GM23338 (cell line): Measurements from ENCODE around the gene UVSSA. TPM values are rescaled to one million over a fixed set of nuclear protein-coding genes. Genes with fewer than 3 reads are reported as not detected.

ENCODE experiments used
- ATAC-seq: fragments of 200-7000 bp; cut with Tn5 transposase; 3 replicates; pipeline ENCODE4 v1.9.1; 2020
- DNase-seq: peaks from one replicate; pipeline ENCODE4 v3.0.0-alpha.2; 2015; ENCODE audit warnings: low spot score
- H2AFZ ChIP-seq: fragments of 200-600 bp; sonication (generic); 2 replicates; pipeline ENCODE4 v1.8.0; 2016; ENCODE audit warnings: antibody characterized with exemption, mild to moderate bottlenecking, moderate library complexity
- H3F3A ChIP-seq: fragments of 200-600 bp; sonication (generic); replicated peaks from 2 replicates; pipeline ENCODE4 v1.8.0; 2017; ENCODE audit warnings: antibody characterized with exemption, mixed run types, low read depth
- H3K27ac ChIP-seq: fragments of 200-600 bp; sonication (generic); 2 replicates; pipeline ENCODE4 v1.6.1; 2016; ENCODE audit warnings: low read depth
- H3K27me3 ChIP-seq: fragments of 200-600 bp; sonication (generic); 2 replicates; pipeline ENCODE4 v1.8.0; 2016; ENCODE audit warnings: mild to moderate bottlenecking, mixed run types, moderate library complexity; ENCODE audit not compliant: insufficient read depth
- H3K36me3 ChIP-seq: fragments of 200-600 bp; sonication (generic); 2 replicates; pipeline ENCODE4 v1.8.0; 2016; ENCODE audit warnings: mild to moderate bottlenecking; ENCODE audit not compliant: insufficient read depth
- H3K4me1 ChIP-seq: fragments of 200-600 bp; sonication (generic); 2 replicates; pipeline ENCODE4 v1.8.0; 2016; ENCODE audit warnings: mild to moderate bottlenecking, moderate library complexity; ENCODE audit not compliant: insufficient read depth
- H3K4me2 ChIP-seq: fragments of 200-600 bp; sonication (generic); 2 replicates; pipeline ENCODE4 v1.7.1; 2017; ENCODE audit warnings: mixed run types
- H3K4me3 ChIP-seq: fragments of 200-600 bp; sonication (generic); 2 replicates; pipeline ENCODE4 v1.6.1; 2016; ENCODE audit warnings: mixed run types
- H3K79me2 ChIP-seq: fragments of 200-600 bp; sonication (generic); replicated peaks from 2 replicates; pipeline ENCODE4 v1.8.0; 2017; ENCODE audit warnings: mild to moderate bottlenecking; ENCODE audit not compliant: insufficient read depth
- H3K9me2 ChIP-seq: fragments of 200-600 bp; sonication (generic); 2 replicates; pipeline ENCODE4 v1.8.0; 2017; ENCODE audit not compliant: insufficient read depth
- H4K20me1 ChIP-seq: fragments of 200-600 bp; sonication (generic); replicated peaks from 2 replicates; pipeline ENCODE4 v1.8.0; 2017; ENCODE audit warnings: mild to moderate bottlenecking; ENCODE audit not compliant: insufficient read depth
- H3K27ac Mint-ChIP-seq: 2 replicates; pipeline ENCODE4 v1.8.0; 2020; ENCODE audit warnings: inconsistent platforms, mild to moderate bottlenecking, moderate library complexity, mixed read lengths
- H3K27me3 Mint-ChIP-seq: 3 replicates; pipeline ENCODE4 v1.8.0; 2022; ENCODE audit warnings: low read depth, mild to moderate bottlenecking, moderate library complexity, mixed read lengths, inconsistent platforms; ENCODE audit not compliant: insufficient read depth, poor library complexity
- H3K36me3 Mint-ChIP-seq: 3 replicates; pipeline ENCODE4 v1.8.0; 2021; ENCODE audit warnings: low read depth, mild to moderate bottlenecking, inconsistent platforms, moderate library complexity, mixed read lengths
- H3K4me1 Mint-ChIP-seq: 3 replicates; pipeline ENCODE4 v1.8.0; 2020; ENCODE audit warnings: mild to moderate bottlenecking, inconsistent platforms, mixed read lengths
- H3K4me3 Mint-ChIP-seq: 3 replicates; pipeline ENCODE4 v1.8.0; 2021; ENCODE audit warnings: moderate library complexity, mild to moderate bottlenecking, inconsistent platforms, mixed read lengths
- H3K9me3 Mint-ChIP-seq: 3 replicates; pipeline ENCODE4 v1.8.0; 2020; ENCODE audit warnings: moderate library complexity, mild to moderate bottlenecking, inconsistent platforms, mixed read lengths
- EZH2 ChIP-seq: fragments of 200-600 bp; sonication (generic); IDR thresholded peaks from one replicate; pipeline ENCODE4 v1.8.0; 2017; ENCODE audit warnings: antibody characterized with exemption, mild to moderate bottlenecking, low read depth; ENCODE audit not compliant: unreplicated experiment
- EZH2phosphoT487 ChIP-seq: fragments of 200-600 bp; sonication (generic); IDR thresholded peaks from one replicate; pipeline ENCODE4 v1.8.1; 2018; ENCODE audit warnings: antibody characterized with exemption; ENCODE audit not compliant: unreplicated experiment
- NANOG ChIP-seq: IDR thresholded peaks from 2 replicates; pipeline ENCODE4 v1.6.1; 2016; ENCODE audit warnings: antibody characterized with exemption, borderline replicate concordance
- STAT1 ChIP-seq: IDR thresholded peaks from one replicate; pipeline ENCODE4 v1.6.1; 2016; ENCODE audit warnings: antibody characterized with exemption; ENCODE audit not compliant: unreplicated experiment
- ZNF114 ChIP-seq: fragments of 250-450 bp; sonication (Bioruptor Pico); IDR thresholded peaks from 2 replicates; pipeline ENCODE4 v1.5.0; 2020; ENCODE audit warnings: mild to moderate bottlenecking, moderate library complexity
- ZNF331 ChIP-seq: fragments of 250-450 bp; sonication (Bioruptor Pico); IDR thresholded peaks from 2 replicates; pipeline ENCODE4 v1.5.0; 2020; ENCODE audit warnings: low read depth, mild to moderate bottlenecking, moderate library complexity
- polyA plus RNA-seq: library from polyadenylated mRNA; unstranded; fragments of >200 nt; fragmentation: Nextera tagmentation; extraction: Ambion mirVana; gene quantifications from 2 replicates; pipeline ENCODE4 v1.2.1, GENCODE V29; 2016
- total RNA-seq: library from RNA; depleted of rRNA; stranded (reverse); fragments of >200 nt; shearing (Covaris generic); gene quantifications from 2 replicates; pipeline ENCODE4 v1.2.3, GENCODE V29; 2014
- TF ChIP-seq, protein P1 (sequence below): IDR thresholded peaks from 2 replicates; pipeline ENCODE4 v1.6.1; 2016; ENCODE audit warnings: antibody characterized with exemption
- TF ChIP-seq, protein P2 (sequence below), 2 experiments: fragments of 200-600 bp in 1 of 2; sonication (generic) in 1 of 2; conservative IDR thresholded peaks; 2 replicates each; pipeline versions ENCODE4 v1.5.1 to v1.6.1; 2016 to 2017; ENCODE audit warnings: antibody characterized with exemption in 2 of 2, low read depth in 2 of 2, mild to moderate bottlenecking in 2 of 2, moderate library complexity in 1 of 2
- TF ChIP-seq, protein P3 (sequence below): fragments of 250-450 bp; sonication (Bioruptor Pico); IDR thresholded peaks from 2 replicates; pipeline ENCODE4 v1.5.0; 2020; ENCODE audit warnings: mild to moderate bottlenecking, moderate library complexity

UVSSA gene
- total and polyA plus RNA-seq, 2 experiments from 2014 or later: 6.5 to 27.7 TPM

DNA sequence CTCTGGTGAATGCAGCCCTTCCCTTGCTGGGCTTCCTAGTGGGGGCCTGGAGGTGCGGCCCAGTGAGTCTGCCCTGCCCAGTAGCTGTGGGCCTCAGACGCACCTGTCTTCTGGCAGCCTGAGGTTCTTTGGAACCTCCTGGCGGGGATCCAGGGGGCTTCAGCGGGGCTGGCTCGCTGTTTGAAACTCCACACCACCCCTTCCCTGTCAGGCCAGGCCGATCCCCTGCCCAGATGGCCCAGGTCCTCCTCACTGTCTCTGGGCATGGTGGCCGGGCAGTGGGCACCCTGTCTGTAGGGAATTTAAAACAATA, 69.9 kb downstream of the UVSSA start:
- peaks cover 24% of the 10 kb centered on the region for H3K27me3 ChIP-seq
- Mint-ChIP-seq H3K27me3 (peaks cover 36% of the 10 kb centered on the region), H3K4me1 (peaks cover 3% of the 10 kb centered on the region; the same call in 2 of the 3 replicates), H3K27ac (no peak overlapping the region), H3K36me3 (no peaks in the 10 kb centered on the region), H3K9me3 (no peaks in the 10 kb centered on the region; the same call in 2 of the 3 replicates), H3K4me3 (no peak overlapping the region)
- H2AFZ ChIP-seq: no peak overlapping the region
- no peak overlapping the region for H3K4me2 ChIP-seq
- H3K79me2 ChIP-seq: no peaks in the 10 kb centered on the region
- no peak overlapping the region for H3K4me3 ChIP-seq
- 0 out of 2 replicates have a peak, but pooled peaks cover 3% of the 10 kb centered on the region for H3F3A ChIP-seq
- no peaks in the 10 kb centered on the region for H4K20me1 ChIP-seq
- H3K27ac ChIP-seq: no peak overlapping the region
- H3K9me2 ChIP-seq: no peaks in the 10 kb centered on the region
- TF ChIP-seq, protein P1, sequence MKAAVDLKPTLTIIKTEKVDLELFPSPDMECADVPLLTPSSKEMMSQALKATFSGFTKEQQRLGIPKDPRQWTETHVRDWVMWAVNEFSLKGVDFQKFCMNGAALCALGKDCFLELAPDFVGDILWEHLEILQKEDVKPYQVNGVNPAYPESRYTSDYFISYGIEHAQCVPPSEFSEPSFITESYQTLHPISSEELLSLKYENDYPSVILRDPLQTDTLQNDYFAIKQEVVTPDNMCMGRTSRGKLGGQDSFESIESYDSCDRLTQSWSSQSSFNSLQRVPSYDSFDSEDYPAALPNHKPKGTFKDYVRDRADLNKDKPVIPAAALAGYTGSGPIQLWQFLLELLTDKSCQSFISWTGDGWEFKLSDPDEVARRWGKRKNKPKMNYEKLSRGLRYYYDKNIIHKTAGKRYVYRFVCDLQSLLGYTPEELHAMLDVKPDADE: no peak
- TF ChIP-seq, protein P2, sequence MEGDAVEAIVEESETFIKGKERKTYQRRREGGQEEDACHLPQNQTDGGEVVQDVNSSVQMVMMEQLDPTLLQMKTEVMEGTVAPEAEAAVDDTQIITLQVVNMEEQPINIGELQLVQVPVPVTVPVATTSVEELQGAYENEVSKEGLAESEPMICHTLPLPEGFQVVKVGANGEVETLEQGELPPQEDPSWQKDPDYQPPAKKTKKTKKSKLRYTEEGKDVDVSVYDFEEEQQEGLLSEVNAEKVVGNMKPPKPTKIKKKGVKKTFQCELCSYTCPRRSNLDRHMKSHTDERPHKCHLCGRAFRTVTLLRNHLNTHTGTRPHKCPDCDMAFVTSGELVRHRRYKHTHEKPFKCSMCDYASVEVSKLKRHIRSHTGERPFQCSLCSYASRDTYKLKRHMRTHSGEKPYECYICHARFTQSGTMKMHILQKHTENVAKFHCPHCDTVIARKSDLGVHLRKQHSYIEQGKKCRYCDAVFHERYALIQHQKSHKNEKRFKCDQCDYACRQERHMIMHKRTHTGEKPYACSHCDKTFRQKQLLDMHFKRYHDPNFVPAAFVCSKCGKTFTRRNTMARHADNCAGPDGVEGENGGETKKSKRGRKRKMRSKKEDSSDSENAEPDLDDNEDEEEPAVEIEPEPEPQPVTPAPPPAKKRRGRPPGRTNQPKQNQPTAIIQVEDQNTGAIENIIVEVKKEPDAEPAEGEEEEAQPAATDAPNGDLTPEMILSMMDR (conservative IDR thresholded peaks at IDR 0.05; ENCODE audit: low read depth in 2 of 2): no peak
- no peak for TF ChIP-seq STAT1
- no peak for ATAC-seq
- H3K4me1 ChIP-seq: no peaks in the 10 kb centered on the region
- no peak for DNase-seq
- H3K36me3 ChIP-seq: no peaks in the 10 kb centered on the region

DNA sequence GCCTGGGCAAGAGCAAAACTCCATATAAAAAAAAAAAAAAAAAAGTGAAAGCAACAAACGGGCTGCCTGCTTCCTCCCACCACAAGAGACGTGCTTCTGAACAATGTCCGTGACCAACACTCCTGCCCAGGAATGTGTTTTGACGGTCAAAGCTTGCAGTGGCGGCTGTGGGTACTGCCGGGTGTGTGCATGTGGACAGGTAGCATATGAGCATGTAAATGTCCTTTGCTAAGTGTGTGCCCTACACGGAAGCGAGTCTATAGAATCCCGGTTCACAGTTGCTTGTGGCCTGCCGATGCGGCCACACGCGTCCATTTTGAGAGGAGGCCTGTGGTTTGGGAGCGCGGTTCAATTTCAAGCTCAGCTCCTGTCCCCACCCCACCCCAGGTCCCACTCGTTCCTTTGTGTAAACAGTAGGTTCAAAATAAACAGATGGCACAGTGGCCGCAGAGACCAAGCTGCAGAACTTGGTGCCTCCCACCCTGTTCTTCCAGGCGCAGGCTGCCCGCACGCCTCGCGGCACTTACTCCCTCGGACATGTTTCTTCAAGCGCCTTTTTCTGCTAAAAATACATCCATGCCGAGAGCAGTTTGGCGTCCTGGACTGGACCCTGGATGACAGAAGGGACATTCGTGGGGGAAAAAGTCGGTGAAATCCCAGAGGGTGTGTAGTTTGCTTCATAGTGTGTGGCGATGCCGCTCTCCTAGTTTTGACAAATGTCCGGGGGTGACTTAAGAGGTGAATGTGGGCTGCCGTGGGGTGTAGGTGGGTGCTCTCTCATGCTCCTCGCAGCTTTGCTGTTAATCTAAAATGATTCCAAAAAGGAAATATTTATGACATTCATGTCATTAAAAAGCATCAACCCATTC, 70.7 kb downstream of the UVSSA start:
- H3K79me2 ChIP-seq: no peaks in the 10 kb centered on the region
- no peak overlapping the region for H3K4me2 ChIP-seq
- no peak overlapping the region for H3K27ac ChIP-seq
- H3K27me3 Mint-ChIP-seq: peaks cover 29% of the 10 kb centered on the region
- peaks cover 3% of the 10 kb centered on the region; the same call in 2 of the 3 replicates for H3K4me1 Mint-ChIP-seq
- no peaks in the 10 kb centered on the region for H3K4me1 ChIP-seq
- H3K27ac Mint-ChIP-seq: no peak overlapping the region
- H3K4me3 Mint-ChIP-seq: no peak overlapping the region
- peaks cover 16% of the 10 kb centered on the region for H3K27me3 ChIP-seq
- H3K9me2 ChIP-seq: no peaks in the 10 kb centered on the region
- no peaks in the 10 kb centered on the region for H3K36me3 Mint-ChIP-seq
- no peak overlapping the region for H3K4me3 ChIP-seq
- DNase-seq (no peak), ATAC-seq (peak; percentile 12; the same call in 1 of the 3 replicates)
- no peaks in the 10 kb centered on the region for H3K36me3 ChIP-seq
- no peaks in the 10 kb centered on the region for H4K20me1 ChIP-seq
- 0 out of 2 replicates have a peak, but pooled peaks cover 3% of the 10 kb centered on the region for H3F3A ChIP-seq
- no peak overlapping the region for H2AFZ ChIP-seq
- no peaks in the 10 kb centered on the region; the same call in 2 of the 3 replicates for H3K9me3 Mint-ChIP-seq
- TF ChIP-seq EZH2: no peak
- TF ChIP-seq, protein P2 (conservative IDR thresholded peaks at IDR 0.05; ENCODE audit: low read depth in 2 of 2): no peak
- no peak for TF ChIP-seq ZNF114 (CRISPR knock-in tag)
- no peak for TF ChIP-seq EZH2phosphoT487
- no peak for TF ChIP-seq ZNF331 (CRISPR knock-in tag)
- TF ChIP-seq, protein P3, sequence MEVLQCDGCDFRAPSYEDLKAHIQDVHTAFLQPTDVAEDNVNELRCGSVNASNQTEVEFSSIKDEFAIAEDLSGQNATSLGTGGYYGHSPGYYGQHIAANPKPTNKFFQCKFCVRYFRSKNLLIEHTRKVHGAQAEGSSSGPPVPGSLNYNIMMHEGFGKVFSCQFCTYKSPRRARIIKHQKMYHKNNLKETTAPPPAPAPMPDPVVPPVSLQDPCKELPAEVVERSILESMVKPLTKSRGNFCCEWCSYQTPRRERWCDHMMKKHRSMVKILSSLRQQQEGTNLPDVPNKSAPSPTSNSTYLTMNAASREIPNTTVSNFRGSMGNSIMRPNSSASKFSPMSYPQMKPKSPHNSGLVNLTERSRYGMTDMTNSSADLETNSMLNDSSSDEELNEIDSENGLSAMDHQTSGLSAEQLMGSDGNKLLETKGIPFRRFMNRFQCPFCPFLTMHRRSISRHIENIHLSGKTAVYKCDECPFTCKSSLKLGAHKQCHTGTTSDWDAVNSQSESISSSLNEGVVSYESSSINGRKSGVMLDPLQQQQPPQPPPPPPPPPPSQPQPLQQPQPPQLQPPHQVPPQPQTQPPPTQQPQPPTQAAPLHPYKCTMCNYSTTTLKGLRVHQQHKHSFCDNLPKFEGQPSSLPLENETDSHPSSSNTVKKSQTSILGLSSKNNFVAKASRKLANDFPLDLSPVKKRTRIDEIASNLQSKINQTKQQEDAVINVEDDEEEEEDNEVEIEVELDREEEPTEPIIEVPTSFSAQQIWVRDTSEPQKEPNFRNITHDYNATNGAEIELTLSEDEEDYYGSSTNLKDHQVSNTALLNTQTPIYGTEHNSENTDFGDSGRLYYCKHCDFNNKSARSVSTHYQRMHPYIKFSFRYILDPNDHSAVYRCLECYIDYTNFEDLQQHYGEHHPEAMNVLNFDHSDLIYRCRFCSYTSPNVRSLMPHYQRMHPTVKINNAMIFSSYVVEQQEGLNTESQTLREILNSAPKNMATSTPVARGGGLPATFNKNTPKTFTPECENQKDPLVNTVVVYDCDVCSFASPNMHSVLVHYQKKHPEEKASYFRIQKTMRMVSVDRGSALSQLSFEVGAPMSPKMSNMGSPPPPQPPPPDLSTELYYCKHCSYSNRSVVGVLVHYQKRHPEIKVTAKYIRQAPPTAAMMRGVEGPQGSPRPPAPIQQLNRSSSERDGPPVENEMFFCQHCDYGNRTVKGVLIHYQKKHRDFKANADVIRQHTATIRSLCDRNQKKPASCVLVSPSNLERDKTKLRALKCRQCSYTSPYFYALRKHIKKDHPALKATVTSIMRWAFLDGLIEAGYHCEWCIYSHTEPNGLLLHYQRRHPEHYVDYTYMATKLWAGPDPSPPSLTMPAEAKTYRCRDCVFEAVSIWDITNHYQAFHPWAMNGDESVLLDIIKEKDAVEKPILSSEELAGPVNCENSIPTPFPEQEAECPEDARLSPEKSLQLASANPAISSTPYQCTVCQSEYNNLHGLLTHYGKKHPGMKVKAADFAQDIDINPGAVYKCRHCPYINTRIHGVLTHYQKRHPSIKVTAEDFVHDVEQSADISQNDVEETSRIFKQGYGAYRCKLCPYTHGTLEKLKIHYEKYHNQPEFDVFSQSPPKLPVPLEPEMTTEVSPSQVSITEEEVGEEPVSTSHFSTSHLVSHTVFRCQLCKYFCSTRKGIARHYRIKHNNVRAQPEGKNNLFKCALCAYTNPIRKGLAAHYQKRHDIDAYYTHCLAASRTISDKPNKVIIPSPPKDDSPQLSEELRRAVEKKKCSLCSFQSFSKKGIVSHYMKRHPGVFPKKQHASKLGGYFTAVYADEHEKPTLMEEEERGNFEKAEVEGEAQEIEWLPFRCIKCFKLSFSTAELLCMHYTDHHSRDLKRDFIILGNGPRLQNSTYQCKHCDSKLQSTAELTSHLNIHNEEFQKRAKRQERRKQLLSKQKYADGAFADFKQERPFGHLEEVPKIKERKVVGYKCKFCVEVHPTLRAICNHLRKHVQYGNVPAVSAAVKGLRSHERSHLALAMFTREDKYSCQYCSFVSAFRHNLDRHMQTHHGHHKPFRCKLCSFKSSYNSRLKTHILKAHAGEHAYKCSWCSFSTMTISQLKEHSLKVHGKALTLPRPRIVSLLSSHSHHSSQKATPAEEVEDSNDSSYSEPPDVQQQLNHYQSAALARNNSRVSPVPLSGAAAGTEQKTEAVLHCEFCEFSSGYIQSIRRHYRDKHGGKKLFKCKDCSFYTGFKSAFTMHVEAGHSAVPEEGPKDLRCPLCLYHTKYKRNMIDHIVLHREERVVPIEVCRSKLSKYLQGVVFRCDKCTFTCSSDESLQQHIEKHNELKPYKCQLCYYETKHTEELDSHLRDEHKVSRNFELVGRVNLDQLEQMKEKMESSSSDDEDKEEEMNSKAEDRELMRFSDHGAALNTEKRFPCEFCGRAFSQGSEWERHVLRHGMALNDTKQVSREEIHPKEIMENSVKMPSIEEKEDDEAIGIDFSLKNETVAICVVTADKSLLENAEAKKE (CRISPR knock-in tag): no peak
- TF ChIP-seq NANOG: no peak
